H1 (cell line): ENCODE results near the gene RIT2. TPM values are rescaled to one million over a fixed set of nuclear protein-coding genes. Genes with fewer than 3 reads are reported as not detected.

Experiments
- CHD7 ChIP-seq: fragments of 300-600 bp; sonication (generic); IDR thresholded peaks from 2 replicates; pipeline ENCODE4 v1.7.1; 2012; ENCODE audit warnings: low read length, moderate library complexity, mild to moderate bottlenecking, inconsistent platforms; ENCODE audit not compliant: insufficient replicate concordance
- polyA plus RNA-seq, 7 experiments: library from polyadenylated mRNA; depleted of rRNA in 3 of 7; stranded (reverse) in 5 of 7; unstranded in 2 of 7; fragments of >200 nt in 5 of 7; fragments of 200-250 nt in 2 of 7; gene quantifications; 1 replicate in 5 of 7; 2 replicates in 1 of 7; 4 replicates in 1 of 7; pipeline versions ENCODE4 v1.2.1 to v1.2.3, GENCODE V29; 2011 to 2013; ENCODE audit warnings: missing spikeins in 2 of 7, mixed read lengths in 2 of 7
- total RNA-seq: library from RNA; stranded (reverse); fragmentation: NEBNext Ultra II Directional; extraction: Animal tissue kit (Norgen Biotek cat#: 25700); gene quantifications from 2 replicates; pipeline ENCODE4 v1.2.1, GENCODE V29; 2021

The RIT2 gene
- total and polyA plus RNA-seq, 2 of the 8 experiments (the other 6 are each of a cell fraction or from before 2014, with no cell fraction given) = 0.67 to 3.2 TPM

- TF ChIP-seq CHD7 = no peak
Measured at GRCh38 chr18:42782929-42783328, 332.6 kb downstream of the RIT2 start (continued).
